Measurements from ENCODE around the gene JOSD1.

JOSD1 gene

DNA sequence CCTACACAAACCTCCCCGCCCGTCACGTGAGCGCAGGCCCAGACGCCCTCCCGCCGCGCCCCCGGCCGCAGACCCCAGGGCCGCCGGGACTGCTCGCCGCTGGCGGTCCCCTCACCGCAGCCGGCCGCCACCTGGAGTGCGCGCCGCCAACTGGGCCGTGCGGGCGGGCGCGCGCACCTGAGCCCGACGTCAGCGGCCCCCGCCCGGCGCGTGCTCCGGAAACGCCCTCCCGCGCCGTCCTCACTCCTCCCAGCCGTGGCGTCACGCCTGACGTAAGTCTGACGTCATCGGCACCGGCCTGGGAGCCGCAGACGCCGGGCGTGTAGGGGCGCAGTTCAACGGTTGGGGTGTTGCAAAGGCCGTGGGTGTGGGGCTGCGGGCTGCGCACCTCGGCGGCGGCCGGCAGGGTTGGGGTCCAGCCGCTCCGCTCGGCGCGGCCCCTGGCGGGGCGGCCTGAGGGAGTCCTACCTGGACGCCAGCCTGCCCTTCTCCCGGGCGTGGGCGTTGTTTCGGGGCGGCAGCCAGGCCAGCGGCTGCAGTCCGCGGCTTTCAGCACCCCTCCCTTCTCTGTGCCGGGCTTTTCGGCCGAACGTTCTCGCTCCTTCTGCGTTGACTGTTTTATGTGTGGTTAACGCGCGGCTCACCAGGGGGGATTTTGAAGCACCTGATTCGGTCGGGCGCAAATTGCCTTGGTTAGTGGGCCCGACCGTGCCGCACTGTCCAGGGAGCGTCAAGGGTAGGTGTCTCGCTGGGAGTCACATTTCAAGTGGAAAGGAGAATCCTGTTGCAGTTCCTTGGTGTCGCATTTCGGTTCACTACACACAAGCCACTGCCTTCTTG is at the start of gene JOSD1:
Gene JOSD1, minus strand, starts transcription at position 155 of the 840 bp plus-strand sequence. CDS start 956 bp downstream, outside the sequence.
- peak; percentile 94 for DNase-seq (ENCODE audit: low spot score)

DNA sequence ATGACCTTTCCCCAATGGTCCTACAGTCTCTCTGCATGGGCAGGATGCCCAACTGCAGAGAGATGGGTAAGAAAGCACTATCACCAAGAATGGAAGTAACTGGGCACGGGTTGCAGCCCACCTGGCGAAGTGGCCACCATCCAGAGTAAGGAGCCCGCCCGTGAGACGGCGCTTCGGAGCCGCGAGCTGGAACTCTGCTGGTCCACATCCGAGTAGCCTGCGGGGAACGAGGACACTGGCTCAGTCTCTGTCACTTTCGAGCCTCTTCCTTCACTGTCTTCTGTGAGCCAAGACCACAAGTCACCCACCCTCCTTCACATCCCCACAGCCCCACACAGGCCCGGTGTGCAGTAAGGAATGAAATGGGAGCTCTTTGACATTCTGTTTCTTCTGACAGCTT is 49.4 kb upstream of the JOSD1 start:
- no peak for DNase-seq (ENCODE audit: low spot score)

DNA sequence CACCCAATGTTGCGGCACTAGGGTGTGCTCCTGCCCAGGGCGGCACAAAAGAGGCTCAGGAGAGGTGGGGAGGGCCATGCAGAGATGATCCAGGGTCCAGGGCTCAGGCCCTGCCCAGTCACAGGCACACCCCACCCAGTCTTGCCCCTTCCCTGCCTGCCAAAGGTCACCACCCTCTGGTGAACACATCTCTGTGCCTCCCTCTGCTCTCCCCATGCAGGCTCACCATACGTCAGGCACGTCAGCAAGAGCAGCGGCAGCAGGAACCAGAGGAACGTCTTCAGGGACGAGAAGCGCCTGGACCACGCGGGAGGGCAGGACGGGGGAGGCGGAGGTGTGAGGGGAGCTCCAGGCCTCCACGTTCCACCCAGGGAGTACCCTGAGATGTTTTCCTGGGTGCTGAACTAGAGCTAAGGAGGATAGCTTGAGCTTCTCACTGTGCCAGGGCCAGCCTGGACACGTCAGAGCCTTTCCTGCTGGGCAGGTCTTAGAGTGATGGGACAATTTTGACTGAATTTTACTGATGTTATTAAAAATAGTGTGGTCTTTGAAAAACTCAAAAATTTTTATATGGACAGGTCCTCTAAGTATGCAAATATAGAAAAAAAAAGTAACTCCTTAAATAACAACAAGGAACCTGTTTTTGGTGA is 47.9 kb upstream of the JOSD1 start:
- no peak for DNase-seq (ENCODE audit: low spot score)

DNA sequence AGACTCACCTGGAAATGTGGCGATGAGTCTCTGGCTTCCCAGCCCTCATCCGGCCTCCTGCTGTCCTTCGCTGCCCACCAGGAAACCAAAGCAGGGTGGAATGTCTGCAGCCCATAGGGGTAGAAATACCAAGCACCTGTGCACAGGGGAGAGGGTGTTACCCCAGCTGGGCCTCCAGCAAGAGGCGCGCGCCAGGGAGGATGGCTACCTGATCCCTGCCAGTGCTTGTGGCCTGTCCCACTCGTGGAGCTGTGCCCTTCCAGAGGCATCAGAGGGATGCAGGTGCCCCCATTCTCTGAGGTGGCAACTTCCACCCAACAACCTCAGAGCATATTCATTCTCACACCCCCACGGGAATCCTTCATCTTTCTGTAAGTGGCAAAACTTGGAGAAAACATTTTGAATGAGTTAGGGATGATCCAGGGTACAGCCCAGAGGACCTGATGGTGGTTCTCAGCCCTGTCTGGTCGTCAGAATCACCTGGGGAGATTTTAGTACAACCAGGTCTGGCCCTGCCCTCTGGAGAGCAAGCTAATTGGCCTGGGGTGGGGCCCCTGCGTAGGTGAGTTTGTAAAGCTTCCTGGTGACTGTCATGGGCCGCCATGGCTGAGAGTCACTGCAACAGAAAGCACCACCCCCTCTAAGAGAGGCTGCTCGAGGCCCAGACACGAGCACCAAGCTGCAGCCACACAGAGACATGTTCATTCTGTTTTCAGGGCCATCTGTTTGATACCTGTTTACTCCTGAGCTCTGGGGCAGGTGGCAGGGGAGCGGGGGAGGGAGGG is 45.1 kb upstream of the JOSD1 start:
- DNase-seq (ENCODE audit: low spot score) = no peak

DNA sequence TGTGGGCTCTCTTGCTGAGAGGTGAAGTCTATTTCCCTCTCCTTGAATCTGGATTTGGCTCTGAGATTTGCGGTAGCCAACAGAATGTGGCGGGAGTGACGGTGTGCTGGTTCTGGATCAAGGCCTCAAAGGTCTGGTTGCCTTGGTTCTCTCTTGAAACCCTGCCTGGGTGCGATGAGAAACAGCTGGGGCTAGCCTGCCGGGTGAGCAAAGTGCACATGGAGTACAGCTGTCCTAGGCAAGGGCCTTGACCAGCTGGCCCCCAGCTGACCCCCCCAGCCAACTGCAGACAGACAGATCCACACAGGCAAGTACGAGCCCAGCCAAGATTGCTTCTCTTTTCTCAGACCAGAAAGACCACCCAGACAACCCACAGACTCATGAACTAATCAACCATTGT is 44.2 kb upstream of the JOSD1 start:
- DNase-seq (ENCODE audit: low spot score) = no peak

DNA sequence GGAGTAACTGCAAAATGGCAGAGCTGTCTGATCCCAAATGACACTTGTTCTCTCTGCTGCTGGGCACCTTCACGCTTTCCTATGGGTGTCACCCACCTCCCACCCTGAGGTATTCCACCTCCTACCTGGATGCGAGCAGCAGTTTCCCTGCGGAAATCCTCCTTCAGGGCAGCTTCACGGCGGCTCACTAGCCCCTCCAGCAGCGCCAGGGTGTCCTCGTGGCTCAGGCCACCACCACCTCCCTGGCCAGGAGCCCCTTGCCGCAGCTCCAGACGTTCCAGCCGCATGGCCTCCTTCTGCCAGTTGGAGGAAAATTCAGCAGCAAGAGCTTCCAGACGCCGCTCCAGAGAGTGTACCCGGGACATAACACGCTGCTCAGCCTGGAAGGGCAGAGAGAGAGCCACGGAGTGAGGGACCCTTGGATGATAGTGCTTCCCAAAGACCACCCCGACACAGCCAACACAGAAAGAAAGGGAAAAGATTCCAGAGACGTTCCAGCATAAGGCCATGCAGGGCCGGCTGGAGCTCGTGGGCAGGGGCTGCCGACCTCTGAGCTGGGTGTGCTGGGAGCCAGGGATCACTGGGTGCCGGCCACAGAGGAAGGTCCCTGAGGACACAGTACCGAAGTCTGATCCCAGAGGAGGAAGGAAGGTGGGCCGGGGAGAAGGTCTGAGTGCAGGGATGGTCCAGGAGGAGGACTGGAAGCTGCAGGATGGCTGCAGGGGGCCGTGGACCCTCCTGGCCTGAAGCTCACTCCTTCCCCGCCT is 41.6 kb upstream of the JOSD1 start:
- DNase-seq (ENCODE audit: low spot score) = no peak

DNA sequence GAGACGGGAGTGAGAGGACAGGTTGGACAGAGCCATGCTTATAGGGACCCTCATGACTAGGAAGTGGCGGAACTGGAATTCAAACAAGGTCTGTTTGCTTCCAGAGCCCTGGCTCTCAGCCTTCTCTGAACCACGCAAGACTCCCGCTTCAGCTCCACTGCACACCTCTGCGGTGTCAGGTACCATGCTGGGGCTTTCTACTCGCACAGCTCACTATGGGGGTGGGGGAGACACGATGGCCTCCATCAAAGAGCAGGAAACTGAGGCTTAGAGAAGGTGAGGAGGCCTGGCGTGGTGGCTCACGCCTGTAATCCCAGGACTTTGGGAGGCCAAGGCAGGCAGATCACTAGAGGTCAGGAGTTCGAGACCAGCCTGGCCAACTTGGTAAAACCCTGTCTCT is 40.8 kb upstream of the JOSD1 start:
- no peak for DNase-seq (ENCODE audit: low spot score)

DNA sequence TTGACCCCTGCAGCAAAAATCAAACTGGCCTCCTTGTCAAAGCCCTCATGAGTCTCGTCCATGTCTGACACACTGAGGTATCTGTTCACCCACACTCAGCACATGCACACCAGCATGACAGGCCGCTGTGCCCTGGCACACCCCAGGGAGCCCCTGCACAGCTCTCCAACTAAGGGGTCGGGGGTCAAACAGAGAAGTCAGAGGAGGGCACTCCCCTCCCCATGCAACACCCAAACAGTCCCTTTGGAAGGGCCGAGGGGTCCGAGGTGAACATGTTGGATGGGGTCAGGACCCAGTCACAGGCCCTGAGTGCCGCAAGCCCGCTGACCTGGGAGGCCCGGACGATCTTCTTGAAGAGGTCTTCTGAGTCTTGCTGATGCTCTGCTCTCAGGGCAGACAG is 40.4 kb upstream of the JOSD1 start:
- DNase-seq (ENCODE audit: low spot score) = no peak

DNA sequence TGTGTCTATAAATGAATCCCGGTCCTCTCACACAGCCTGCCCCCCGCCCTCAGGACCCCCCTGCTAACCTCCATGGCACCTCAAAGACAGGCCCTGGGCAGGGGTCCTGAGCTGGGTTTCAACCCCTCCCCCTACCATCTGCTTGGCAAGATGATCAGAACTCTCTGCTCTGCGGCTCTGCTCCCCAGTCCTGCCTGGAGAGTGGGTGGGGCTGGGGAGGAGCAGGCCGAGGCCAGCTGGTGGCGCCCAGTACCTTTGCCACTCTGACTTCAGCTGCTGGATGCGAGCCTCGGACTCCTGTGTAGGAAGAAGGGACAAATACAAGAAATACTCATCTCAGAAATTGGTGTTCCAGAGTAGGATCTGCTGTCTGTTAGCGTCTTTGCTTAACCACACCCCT is 40.0 kb upstream of the JOSD1 start:
- DNase-seq (ENCODE audit: low spot score) = no peak

DNA sequence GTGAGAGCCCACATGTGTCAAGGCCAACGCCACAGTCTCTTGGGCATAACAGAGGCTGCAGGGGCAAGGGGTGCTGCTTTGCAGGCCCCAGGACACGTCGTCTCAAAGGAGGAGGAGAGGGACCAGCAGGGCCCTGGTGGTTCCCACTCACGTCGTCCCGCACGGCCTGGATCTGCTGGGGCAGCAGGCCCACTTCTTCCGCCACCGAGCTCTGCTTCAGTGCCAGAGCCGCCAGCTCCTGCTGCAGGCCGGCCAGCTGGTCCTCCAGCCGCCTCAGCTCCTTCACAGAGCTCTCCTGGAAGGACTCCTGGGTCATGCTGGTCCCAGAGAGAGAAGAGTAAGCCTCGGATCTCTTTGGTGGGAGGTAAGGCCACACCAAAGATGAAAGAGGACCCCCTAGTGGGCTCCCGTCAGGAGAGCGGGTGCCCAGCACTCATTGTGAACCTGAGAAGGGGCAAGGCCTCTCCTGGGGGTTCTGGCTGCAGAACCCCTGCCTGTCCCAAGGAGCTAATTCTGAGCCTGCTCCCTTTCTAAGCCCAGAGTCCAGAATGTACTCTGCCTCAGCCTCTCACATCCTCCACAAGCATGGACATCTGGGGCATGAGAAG is 39.5 kb upstream of the JOSD1 start:
- no peak for DNase-seq (ENCODE audit: low spot score)

DNA sequence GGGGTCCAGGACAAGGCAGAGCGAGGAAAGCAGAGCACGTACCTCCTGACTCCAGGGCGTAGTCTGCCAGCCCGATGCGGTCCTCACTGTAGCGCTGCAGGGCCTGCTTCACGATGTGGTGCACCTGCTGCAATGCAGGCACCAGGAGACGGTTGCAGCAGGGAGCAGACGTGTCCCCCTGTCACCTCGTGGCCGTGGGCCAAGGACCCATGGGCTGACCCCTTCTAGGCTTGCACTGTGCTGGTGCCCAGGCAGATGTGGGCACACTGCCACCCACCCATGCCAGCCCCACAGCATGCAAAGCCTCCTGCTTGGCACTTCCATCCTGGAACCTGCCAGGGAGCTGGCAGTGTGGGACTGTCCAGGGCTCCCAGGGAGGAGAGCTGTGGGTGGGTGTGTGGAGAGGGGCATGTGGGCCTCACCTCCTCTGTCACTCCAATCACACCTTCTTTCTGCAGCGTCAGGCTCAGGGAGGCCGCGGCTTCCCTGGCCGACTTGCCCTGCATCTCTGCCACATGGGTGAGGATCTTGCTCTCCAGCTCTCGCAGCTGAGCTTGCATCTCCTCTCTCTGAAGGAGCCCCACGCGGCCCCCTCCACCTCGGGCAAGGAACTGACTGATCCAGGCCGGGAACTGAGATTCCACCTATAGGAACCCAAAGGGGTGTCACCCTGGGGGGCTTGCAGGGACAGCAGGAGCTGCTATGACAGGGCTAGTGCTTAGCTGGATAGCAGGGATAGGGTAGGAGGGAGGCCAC is 38.7 kb upstream of the JOSD1 start:
- DNase-seq (ENCODE audit: low spot score) = no peak

DNA sequence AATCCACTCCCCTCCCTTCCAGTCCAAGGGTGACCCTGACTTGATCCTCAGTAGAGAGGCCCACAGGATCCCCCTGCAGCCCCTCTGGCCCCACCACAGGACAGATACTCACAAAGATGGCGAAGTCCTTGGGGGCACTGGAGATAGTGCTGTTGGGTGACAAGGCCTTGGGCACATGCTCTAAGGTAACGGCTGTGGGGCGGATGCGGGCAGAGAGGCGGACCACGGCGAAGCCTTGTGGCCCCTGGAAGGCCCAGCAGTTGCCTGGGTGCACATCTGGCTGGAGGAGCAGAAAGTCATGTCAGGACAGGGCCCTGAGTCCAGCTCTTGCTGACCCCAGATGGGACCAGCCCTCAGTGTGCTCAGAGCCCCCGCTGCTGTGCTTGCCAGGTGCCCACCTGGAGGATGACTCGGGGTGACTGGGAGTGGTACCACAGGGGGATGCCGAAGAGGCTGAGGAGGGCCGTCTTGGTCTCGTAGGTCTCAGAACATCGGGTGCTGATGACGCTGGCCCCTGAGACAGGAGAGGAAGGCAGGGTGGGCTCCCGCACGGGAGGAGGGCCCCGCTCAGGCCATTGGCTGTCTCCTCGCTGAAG is 37.8 kb upstream of the JOSD1 start:
- DNase-seq (ENCODE audit: low spot score) = no peak

DNA sequence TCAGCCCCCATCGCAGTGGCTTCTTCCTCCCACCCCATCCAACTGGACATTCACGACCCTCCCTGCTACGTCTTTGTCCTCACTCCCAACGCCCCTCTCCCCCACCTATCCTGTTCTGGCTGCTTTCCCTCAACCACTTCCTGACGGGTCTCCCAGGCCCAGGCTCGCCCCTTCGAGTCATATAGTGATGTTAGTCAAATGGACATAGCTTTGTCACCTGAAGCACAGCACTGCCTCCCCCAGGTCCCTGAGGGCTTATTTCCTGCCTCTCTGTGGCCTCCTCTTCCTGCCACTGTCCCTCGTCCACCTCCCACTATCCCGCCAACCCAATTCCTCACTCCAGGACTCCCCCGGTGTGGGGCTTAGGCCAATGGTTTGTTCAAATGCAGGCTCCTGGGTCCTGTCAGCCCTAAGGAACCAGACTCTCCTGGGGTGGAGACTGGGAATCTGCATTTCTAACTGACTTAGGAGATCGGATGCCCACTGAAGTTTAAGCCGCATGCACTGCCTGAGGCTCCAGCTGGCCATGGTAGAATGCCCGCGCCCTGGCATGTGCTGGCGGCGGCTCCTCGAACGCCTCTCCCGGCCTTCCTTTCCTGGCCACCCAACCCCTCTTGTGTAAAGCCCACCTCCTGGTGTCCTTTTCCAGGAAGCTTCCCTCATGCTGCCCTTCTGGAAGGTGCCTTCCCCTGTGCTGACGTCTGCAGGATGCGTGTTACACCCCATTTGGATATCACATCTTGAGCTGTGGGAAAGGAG is 36.7 kb upstream of the JOSD1 start:
- peak; percentile 72 for DNase-seq (ENCODE audit: low spot score)

DNA sequence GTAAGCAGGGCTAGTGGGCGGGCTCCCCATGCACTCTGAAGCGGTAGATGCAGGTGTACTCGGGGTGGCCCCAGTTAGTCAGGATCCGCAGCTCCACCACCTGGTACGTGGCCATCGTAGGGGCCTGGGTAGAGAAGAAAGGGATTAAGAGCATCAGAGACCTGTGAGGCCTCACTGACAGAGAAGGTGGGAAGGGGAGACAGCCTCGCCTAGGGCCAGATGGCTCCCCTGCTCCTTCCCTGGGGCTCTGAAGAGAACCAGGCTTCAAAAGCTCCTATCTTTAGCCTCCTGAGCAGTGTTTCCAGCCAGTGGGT is 35.5 kb upstream of the JOSD1 start:
- DNase-seq (ENCODE audit: low spot score) = no peak

DNA sequence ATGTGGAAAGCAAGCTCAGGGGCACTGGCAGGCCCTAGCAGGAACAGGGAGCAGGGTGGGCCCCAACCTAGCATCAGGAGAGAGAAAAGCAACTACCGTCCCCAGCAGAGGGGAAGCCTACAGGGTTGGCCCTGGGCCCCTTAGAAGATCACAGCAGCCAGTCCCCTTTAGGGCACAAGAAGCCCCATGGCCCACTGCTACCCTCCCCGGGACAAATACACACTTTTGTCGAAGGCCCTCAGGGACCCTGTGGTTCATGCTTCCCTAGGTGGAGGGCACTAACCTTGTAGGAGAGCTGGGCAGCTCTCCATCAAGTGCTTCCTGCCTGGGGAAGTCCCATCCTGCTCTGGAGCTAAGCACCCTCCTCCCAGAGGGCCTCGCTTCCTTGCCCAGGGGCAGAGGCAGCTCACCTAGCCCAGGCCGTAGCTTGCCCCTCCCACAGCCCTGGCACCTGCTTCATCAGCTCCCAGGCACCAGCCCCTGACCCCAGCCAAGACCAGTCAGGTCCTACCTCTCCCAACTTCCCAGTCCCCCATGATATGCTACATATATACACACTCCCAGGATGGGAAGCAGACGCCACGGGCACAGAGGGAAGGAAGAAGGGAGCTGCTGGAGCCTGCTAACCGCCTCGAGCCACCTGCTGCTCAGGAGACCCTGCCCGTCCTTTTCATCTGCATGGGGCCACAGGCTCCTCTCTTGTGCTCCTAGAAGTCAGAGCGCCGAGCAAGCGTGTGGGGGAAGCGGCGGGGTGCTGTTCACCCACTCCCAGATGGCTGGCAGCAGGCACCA is 34.9 kb upstream of the JOSD1 start:
- peak; percentile 55 for DNase-seq (ENCODE audit: low spot score)

DNA sequence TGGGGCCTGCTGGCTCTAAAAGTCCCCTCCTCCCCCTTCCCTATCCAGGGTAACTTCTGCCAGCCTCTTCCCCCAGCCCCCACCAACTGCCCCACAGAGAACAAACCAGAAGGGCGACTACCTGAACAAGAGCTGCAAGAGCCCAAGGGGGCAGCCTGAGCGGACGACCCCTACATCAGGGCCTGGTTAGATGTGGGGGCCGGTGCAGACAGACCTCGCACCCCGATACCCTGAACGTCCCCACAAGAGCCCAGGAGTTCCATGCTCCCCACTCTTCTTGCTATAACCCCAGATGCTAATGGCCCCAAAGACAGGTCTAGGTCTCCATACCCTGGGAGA is 34.4 kb upstream of the JOSD1 start:
- no peak for DNase-seq (ENCODE audit: low spot score)

DNA sequence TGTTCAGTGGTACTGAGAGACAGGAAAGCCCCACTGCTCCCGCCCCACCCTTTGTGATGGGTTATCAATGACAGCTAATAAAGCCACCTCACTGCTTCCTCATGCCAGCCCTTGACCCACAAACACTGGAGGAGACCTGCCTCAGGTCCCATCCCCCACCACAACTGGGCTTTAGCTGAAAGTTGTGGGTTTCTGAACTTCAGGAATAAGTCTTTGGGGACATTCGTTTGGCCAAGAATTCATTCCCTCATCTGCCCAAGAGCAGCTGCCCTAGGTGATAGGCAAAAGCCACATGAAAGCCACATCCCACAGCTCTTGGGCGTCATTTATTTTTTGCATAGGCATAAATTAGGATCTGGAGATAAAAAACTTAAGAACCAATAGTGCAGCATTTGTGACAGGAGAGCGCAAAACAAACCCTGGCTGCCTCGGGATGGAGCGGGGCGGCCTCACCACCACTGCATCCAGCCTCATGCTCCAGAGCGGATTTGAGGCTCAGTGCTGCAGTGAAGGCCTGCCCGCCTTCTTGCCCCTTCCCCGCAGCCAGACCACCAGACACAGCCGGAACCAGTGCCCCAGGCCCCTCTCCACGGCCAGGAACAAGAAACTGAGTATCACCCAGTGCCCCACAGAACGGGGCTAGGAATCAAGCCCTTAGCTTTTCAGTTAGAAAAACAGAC is 33.8 kb upstream of the JOSD1 start:
- no peak for DNase-seq (ENCODE audit: low spot score)

DNA sequence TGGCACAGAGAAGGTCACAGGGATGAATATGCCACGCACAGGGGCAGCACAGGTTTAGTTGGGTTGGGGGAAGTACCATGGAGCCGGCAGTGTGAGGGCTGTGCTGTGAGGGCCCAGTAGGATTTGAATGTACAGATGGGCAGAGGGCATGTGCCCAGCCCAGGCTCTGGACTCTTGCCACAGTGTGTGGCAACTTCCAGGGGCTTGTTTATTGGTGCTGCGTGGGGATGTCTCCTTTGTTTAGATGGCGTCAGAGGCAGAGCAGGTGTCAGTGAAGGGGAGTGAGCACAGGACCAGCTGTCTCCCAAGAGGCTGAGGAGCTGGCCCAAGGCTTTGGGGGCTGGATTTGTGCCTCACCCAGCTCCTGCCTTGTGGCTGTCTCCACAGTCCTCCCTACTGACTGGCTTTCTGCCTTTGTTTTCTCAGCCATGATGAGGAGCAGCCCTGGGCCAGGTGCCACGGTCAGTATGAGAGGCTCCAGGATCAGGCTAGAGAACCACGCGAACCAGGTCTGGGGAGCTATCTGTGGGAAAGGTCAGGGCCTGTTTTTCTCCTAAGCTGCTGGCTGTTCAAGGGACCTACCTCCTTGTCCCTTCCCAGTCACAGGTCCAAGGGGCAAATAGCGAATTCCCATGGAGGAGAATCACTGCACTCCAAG is 33.1 kb upstream of the JOSD1 start:
- DNase-seq (ENCODE audit: low spot score) = no peak
